Spinal cord (tissue), 10 donors: ENCODE data around the gene LRFN2. TPM values are rescaled to one million over a fixed set of nuclear protein-coding genes. Genes with fewer than 3 reads are reported as not detected.
A peak's percentile ranks its signal among the peaks of the same experiment; 100 is the strongest.

Experiments
- DNase-seq, 6 donors: peaks; one replicate each; pipeline versions ENCODE4 v3.0.0 to v3.0.0-alpha.2; 2013 to 2015; ENCODE audit warnings: low spot score in 6 of 6, low read depth in 4 of 6
- H3K27ac ChIP-seq: one replicate; pipeline ENCODE4 v1.5.1; 2013; ENCODE audit warnings: low read depth, low read length, control low read depth
- H3K27me3 ChIP-seq: one replicate; pipeline ENCODE4 v1.6.1; 2013; ENCODE audit warnings: low read length; ENCODE audit not compliant: control insufficient read depth, insufficient read depth
- H3K36me3 ChIP-seq: one replicate; pipeline ENCODE4 v1.6.1; 2013; ENCODE audit warnings: low read length; ENCODE audit not compliant: control insufficient read depth, insufficient read depth
- H3K4me1 ChIP-seq: one replicate; pipeline ENCODE4 v1.6.1; 2013; ENCODE audit warnings: low read length; ENCODE audit not compliant: control insufficient read depth, insufficient read depth
- H3K4me3 ChIP-seq: one replicate; pipeline ENCODE4 v1.5.1; 2013; ENCODE audit warnings: low read depth, low read length, control low read depth
- H3K9me3 ChIP-seq: one replicate; pipeline ENCODE4 v1.6.1; 2013; ENCODE audit warnings: low read length; ENCODE audit not compliant: control insufficient read depth, insufficient read depth
- WGBS: methylation state at CpG from one replicate; pipeline ENCODE4 v1.1.5; 2013; ENCODE audit warnings: missing lambda C conversion rate; ENCODE audit not compliant: insufficient coverage; 5-methylcytosine and 5-hydroxymethylcytosine counted together
- polyA plus RNA-seq, 2 donors: library from polyadenylated mRNA; unstranded; fragments of 120-200 nt; gene quantifications; one replicate each; pipeline ENCODE4 v1.2.1, GENCODE V29; 2013; ENCODE audit not compliant: insufficient read length in 2 of 2
- total RNA-seq, 2 donors: library from RNA; depleted of rRNA in 1 of 2; stranded (reverse); fragments of 120-200 nt in 1 of 2; fragments of >200 nt in 1 of 2; gene quantifications; one replicate each; pipeline versions ENCODE4 v1.2.3 to v1.2.4, GENCODE V29; 2013 to 2014
- donor health status: healthy.

Gene LRFN2
- total and polyA plus RNA-seq, 4 donors, result 2.7 to 8.6 (median 7.3) TPM

- WGBS, result 85% methylated on average over 4 of the region's 7 CpGs
- Histone ChIP-seq H3K9me3 (no peaks in the 10 kb centered on the region), H3K4me1 (peaks cover 40% of the 10 kb centered on the region), H3K4me3 (no peak overlapping the region), H3K27me3 (peaks cover 6% of the 10 kb centered on the region), H3K36me3 (no peaks in the 10 kb centered on the region), H3K27ac (no peak overlapping the region)
- no peak for DNase-seq
These were observed 47.3 kb downstream of the LRFN2 start for GRCh38 chr6:40539853-40540252.

GRCh38 chr6:40538556-40538955, 48.6 kb downstream of the LRFN2 start:
- Histone ChIP-seq H3K27ac (no peak overlapping the region), H3K36me3 (no peaks in the 10 kb centered on the region), H3K9me3 (no peaks in the 10 kb centered on the region), H3K4me3 (no peak overlapping the region), H3K27me3 (peaks cover 6% of the 10 kb centered on the region), H3K4me1 (peaks cover 28% of the 10 kb centered on the region)
- DNase-seq, result no peak
- WGBS, result 71% methylated on average over 6 of the region's 9 CpGs

GRCh38 chr6:40537446-40537845, 49.7 kb downstream of the LRFN2 start:
- WGBS, result 89% methylated on average over 3 of the region's 5 CpGs
- Histone ChIP-seq H3K9me3 (no peaks in the 10 kb centered on the region), H3K27ac (no peak overlapping the region)

GRCh38 chr6:40536442-40536841, 50.7 kb downstream of the LRFN2 start:
- WGBS, result 63% methylated on average over 3 of the region's 3 CpGs
- H3K27me3 ChIP-seq, result peaks cover 6% of the 10 kb centered on the region
- DNase-seq, result no peak
- no peaks in the 10 kb centered on the region for H3K36me3 ChIP-seq
- no peak overlapping the region for H3K27ac ChIP-seq
- peaks cover 13% of the 10 kb centered on the region for H3K4me1 ChIP-seq
- no peaks in the 10 kb centered on the region for H3K9me3 ChIP-seq
- no peak overlapping the region for H3K4me3 ChIP-seq

More at GRCh38 chr6:40537446-40537845, 49.7 kb downstream of the LRFN2 start:
- H3K36me3 ChIP-seq, result no peaks in the 10 kb centered on the region
- peaks cover 6% of the 10 kb centered on the region for H3K27me3 ChIP-seq
- no peak for DNase-seq
- peaks cover 23% of the 10 kb centered on the region for H3K4me1 ChIP-seq
- H3K4me3 ChIP-seq, result no peak overlapping the region

GRCh38 chr6:40535819-40536380, 51.3 kb downstream of the LRFN2 start:
- DNase-seq, result no peak
- Histone ChIP-seq H3K27me3 (peaks cover 6% of the 10 kb centered on the region), H3K27ac (no peak overlapping the region), H3K36me3 (no peaks in the 10 kb centered on the region), H3K4me3 (no peak overlapping the region), H3K9me3 (no peaks in the 10 kb centered on the region), H3K4me1 (peaks cover 11% of the 10 kb centered on the region)
- 89% methylated on average over 7 of the region's 7 CpGs for whole genome bisulfite sequencing

DNA sequence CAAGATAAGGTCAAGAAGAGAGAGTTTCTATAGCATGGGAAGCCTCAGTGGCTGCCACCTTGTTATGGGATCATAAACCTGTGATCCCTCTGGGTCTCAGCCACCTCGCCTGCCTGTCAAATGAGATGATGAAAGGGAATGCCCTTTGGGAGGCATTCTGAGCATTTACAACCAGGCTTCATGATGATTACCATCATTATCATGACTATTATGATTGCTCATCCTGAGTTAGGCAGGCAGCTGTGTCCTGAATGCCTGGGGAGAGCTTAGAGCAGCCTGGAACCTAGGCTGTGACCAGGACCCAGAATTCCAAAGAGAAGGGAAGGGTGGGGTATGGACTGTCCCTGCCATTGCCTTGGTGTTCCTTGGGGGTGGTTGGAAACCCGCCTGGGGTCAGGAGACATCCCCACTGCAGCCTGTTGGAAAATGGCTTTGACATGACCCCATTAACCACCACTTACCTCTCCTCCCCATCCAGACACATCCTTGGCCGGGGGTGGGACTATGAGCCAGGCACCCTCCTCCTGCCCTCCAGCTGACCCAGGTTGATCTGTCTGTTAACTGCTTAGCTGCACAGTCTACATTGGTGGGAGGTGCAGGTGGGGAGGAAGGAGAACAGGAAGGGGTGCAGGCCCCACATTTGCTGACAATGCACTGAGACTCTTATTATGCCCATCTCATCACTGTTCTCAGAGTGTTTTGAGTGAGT, 51.9 kb downstream of the LRFN2 start:
- no peak overlapping the region for H3K27ac ChIP-seq
- peak in 1 of 6 donors; percentile 44 for DNase-seq
- H3K27me3 ChIP-seq, result peaks cover 4% of the 10 kb centered on the region
- no peak overlapping the region for H3K4me3 ChIP-seq
- WGBS, result no CpG with 5 or more reads among the region's 3 CpGs
- peaks cover 5% of the 10 kb centered on the region for H3K4me1 ChIP-seq
- H3K36me3 ChIP-seq, result no peaks in the 10 kb centered on the region
- no peaks in the 10 kb centered on the region for H3K9me3 ChIP-seq

- peak in 1 of 6 donors; percentile 30 for DNase-seq
- no peak overlapping the region for H3K27ac ChIP-seq
These were observed 54.7 kb downstream of the LRFN2 start for GRCh38 chr6:40532349-40533000.

GRCh38 chr6:40529919-40530318, 57.2 kb downstream of the LRFN2 start:
- no peak overlapping the region for H3K27ac ChIP-seq

More at GRCh38 chr6:40532349-40533000, 54.7 kb downstream of the LRFN2 start:
- WGBS, result 100% methylated on average over 1 of the region's 7 CpGs
- Histone ChIP-seq H3K36me3 (no peaks in the 10 kb centered on the region), H3K27me3 (peaks cover 3% of the 10 kb centered on the region), H3K9me3 (no peaks in the 10 kb centered on the region), H3K4me1 (peaks cover 3% of the 10 kb centered on the region), H3K4me3 (no peak overlapping the region)

GRCh38 chr6:40529040-40529439, 58.1 kb downstream of the LRFN2 start:
- Histone ChIP-seq H3K4me3 (no peak overlapping the region), H3K9me3 (no peaks in the 10 kb centered on the region), H3K27ac (no peak overlapping the region), H3K36me3 (no peaks in the 10 kb centered on the region), H3K4me1 (no peaks in the 10 kb centered on the region), H3K27me3 (no peaks in the 10 kb centered on the region)
- DNase-seq, result no peak
- whole genome bisulfite sequencing, result 85% methylated on average over 3 of the region's 4 CpGs

More at GRCh38 chr6:40529919-40530318, 57.2 kb downstream of the LRFN2 start:
- H3K4me3 ChIP-seq, result no peak overlapping the region
- H3K27me3 ChIP-seq, result no peaks in the 10 kb centered on the region
- no peaks in the 10 kb centered on the region for H3K4me1 ChIP-seq
- H3K36me3 ChIP-seq, result no peaks in the 10 kb centered on the region
- DNase-seq, result no peak
- WGBS, result no CpG with 5 or more reads among the region's 5 CpGs
- H3K9me3 ChIP-seq, result no peaks in the 10 kb centered on the region
